Cerebellar cortex (tissue), 1 donor: Measurements from ENCODE around the gene RCVRN.

Experiments used
- DNase-seq: peaks from one replicate; pipeline ENCODE4 v3.0.0-alpha.2; 2015; ENCODE audit warnings: low spot score

Gene RCVRN

GRCh38 chr17:9905078-9905415, at the start of gene RCVRN:
Gene RCVRN, minus strand, starts transcription at chr17:9905271. Its CDS starts 91 bp downstream, at chr17:9905180.
- no peak for DNase-seq

- no peak for DNase-seq
Measured at GRCh38 chr17:9953492-9953891, 48.4 kb upstream of the RCVRN start.

DNA sequence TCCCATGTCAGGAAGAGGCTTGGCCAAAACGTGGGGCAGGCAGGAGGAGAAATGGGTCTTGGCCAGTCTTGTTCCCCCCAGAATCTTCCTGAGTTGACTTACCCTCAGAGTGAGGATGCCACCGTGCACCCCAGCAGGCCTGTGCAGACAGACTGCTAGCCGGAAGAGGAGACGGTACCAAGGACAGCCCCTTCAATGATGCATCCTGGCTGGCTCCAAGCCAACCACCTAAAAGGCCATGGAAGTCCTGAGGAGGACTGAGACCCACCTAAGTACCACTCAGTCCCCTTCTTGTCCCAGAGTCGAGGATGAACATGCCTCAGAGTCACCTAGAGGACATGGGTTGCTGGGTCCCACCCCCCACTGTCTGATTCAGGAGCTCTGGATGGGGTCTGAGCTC, 46.7 kb upstream of the RCVRN start:
- DNase-seq: no peak

GRCh38 chr17:9948928-9949327, 43.9 kb upstream of the RCVRN start:
- no peak for DNase-seq

DNA sequence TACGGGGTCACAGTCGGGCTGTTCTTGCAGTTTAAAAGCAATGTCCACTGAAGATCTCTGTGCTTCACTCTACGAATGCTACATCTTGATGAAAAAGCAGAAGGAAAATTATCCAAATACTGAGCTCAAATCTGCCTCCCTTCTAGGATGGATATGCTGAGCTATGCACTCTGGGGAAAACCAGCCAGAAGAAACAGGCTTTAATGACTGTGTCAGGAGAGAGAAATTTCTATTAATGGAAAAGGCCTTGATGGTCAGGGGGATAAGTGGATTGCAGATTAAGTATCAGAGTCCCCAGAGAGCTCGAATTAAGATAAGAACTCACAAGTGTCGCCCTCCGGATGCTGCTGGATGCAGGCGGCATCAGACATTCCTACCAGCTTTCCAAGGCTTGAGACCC, 39.6 kb upstream of the RCVRN start:
- DNase-seq: no peak

DNA sequence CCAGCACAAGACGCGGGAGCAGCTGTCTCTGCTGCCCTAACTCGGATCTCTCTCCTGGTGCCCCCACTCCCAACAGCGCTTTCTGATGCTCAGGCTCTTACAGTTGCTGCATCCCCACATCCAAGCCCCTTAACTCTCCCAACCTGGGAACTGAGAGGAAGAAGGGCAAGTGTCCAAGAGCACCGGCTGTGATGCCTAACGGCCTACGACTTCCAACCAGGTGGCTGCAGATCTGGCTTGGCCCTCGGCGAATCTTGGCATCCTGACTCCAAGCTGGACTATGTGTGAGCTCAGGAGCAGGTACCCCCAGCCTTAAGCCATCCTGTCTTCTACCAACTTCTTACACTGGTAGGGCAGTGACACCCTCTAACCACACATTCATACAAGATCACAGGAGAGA, 38.3 kb upstream of the RCVRN start:
- DNase-seq: peak; percentile 94

DNA sequence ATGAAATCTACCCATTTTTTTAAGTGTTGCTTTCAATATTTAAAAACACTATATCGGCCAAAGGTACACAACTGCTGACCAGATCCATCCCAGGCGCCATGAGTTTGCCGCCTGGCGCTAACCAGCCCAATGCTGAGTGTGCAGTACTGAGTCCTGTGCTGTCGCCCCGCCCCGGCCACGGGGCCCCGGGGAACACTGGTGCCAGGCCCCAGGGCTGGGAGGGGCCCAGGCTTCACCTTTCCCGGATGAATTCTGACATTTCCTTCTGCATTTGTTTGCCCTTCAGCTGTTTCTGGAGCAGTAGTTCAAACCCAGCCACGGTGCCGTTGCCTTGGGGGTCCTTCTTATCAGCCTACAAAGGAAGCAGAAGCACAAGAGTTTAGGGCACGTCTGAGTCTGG, 37.8 kb upstream of the RCVRN start:
- no peak for DNase-seq

DNA sequence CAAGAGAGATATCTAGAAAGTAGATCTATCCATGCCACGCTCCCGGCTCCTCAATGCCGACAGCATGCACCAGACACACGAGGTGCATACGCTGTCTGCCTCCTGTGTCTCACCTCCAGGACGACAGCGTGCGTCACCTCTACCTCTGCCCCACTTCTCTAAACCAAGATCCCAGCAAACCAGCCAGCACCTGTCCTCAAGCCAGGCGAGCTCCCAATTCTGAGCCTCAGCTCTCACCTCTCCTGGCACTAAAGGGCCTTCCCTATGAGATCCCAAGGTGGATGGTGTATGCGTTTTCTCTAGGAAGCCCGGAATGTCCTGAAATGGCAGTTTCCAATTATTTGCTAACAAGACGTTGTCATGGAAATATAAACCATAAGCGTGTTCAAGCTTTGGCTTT, 36.2 kb upstream of the RCVRN start:
- peak; percentile 43 for DNase-seq

DNA sequence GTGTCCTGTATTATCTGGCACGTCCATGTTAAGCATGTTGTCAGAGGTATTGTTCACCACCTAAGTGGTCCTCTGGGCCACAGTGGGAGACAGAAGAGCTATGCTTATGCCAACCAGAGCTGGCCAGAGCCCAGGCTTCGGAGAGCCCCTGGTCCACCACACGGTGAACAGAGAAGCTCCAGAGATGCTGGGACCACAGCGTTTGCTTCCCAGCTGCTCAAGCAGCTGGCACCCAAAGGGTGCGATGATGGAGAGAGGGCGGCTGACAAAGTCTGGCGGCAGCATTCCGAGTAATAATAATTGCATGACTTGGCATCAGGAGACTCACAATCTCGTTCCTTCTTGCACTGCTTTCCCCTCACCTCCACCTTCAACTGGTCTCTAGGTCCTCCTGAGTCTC, 35.8 kb upstream of the RCVRN start:
- no peak for DNase-seq

- DNase-seq: no peak
Measured at GRCh38 chr17:9938764-9939163, 33.7 kb upstream of the RCVRN start.

DNA sequence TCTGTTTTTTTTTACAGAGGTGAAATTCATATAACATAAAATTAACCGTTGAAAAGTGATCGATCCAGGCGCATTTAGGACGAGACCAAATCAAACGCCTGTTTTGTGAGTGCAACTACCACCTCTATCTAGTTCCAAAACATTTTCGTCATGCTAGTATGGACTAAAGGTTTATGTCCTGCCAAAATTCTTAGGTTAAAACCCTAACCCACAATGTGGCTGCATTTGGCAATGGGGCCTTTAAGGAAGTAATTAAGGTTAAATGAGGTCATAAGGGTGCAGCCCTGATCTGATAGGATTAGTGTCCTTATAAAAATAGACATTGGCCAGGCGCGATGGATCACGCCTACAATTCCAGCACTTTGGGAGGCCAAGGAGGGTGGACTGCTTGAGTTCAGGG, 32.8 kb upstream of the RCVRN start:
- DNase-seq: no peak

GRCh38 chr17:9937241-9937761, 32.2 kb upstream of the RCVRN start:
- DNase-seq: peak; percentile 93

DNA sequence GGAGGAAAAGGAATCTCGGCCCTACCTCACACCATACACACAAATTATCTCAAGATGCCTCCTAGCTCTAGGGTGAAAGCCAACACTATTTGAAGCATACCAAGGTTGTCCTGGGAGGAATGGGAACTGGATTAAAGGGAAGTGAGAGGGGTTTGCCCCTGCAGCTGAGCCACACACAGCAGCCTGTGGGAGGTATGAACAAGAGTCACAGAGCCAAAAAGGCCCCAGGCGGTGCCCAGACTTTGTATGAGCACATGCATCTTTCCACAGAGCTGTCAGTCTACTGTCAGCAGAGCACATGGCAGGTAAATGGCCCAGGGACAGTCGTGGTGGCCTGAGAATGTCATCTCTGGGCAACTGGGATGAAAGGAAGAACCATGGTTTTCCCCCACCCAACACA, 31.0 kb upstream of the RCVRN start:
- no peak for DNase-seq

DNA sequence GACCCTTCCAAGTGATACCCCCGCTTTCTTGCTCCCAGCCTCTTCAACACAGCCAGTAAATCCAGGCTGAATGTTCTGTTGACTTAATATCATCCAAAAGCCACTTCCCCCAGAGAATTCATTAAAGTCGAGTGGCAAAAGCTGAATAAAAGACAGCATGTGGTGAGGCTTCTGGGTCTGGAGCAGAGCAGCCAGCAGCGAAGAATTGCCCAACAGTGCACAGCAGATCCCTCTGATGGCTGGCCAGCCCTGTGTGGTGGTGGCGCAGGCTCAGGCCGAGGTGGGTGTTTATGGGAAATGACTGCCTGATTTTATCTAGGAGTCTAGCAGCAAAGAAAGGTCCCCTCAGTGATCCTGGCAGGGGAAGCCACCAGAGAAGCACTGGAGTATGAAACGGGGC, 30.3 kb upstream of the RCVRN start:
- peak; percentile 60 for DNase-seq

GRCh38 chr17:9934331-9934730, 29.3 kb upstream of the RCVRN start:
- DNase-seq: no peak

DNA sequence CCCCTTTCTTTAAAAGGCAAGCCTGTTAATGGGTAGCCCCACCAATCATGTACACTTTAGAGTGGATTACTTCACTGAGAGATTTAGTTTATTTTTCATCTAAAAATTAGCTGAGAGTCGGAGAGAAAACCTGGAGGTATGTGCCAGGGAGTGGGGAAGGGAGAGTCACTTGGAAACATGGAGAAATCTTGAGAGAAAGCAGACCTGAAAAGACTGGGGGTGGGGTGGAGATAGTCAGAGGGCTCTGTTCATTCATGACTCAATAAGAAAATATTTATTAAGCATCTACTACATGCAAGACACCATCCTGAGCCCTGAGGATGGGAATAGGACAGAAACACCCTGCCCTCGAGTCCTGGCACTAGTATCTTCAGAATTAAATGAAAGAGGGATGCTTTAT, 27.4 kb upstream of the RCVRN start:
- no peak for DNase-seq

- DNase-seq: no peak
Measured at GRCh38 chr17:9931144-9931741, 26.2 kb upstream of the RCVRN start.

DNA sequence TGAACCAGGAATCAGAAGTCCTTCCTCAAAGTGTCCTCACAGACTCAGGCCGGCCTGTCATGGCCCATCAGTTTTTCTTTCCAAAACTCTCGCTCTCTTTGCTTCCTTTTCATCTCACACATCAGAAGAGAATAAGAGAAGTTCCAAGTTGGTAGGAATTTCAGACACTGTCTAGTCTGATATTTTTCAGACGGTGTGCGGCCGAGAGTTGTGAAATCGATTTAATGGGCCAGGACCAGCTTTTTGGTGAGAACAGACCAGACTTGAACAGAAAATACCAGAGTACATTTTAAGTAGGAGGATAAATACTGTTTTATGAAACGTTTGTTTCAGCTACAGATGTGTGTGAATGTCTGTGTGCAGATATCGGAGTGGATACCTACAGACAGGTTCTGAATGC, 24.8 kb upstream of the RCVRN start:
- no peak for DNase-seq

- peak; percentile 85 for DNase-seq
Measured at GRCh38 chr17:9928601-9929333, 23.7 kb upstream of the RCVRN start.

DNA sequence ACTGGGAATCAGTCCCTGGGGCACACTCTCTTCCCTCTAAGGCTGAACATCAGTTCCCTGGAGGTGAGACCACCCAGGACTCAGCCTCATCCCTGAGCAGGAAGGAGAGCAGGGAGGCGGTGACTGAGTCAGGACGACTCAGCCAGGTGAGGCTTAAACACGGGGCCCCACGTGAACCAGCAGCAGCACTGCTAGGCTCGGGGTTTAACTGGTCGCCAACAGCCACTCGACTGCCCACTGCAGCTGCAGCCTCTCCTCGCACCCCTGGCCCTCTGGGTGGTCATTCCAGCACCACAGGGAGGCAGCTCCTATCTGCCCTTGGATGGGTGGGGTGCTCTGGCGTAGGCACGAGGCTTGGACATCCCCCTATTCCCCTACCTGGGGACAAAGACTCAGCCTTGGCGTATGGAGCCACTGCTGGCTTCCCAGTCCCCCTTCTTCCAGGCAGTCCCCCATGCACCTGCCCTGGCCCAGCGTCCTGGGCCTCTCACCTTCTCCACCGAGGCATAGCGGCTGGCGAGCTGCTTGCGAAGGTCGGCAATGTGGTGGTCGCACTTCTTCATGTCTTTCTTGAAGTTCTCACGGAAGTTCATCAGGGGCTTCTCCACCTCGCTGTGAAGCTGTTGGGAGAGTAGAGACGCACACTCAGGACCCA, 21.2 kb upstream of the RCVRN start:
- DNase-seq: no peak

- no peak for DNase-seq
Measured at GRCh38 chr17:9925457-9925856, 20.4 kb upstream of the RCVRN start.

DNA sequence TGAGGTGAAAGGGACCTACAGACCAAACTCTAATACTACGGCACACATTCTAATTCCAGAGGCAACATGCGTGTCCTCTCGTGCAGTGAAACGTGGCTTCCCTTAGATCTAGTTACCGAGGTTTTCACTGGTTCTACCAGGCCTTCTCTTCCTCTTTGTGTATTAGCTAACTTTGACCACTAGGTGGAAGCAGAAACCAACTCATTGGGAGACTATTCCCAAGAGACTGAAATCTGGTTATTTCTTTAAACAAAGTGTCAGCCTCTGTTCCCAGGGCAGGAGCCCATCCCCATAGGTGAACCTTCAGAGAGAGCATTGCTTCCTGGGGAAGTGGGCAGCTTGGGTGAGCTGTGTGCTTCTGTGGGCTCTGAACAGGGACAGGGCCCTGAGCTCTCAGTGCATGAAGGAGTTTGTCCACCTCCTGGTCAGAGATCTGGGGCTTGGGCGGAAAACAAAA, 19.7 kb upstream of the RCVRN start:
- peak; percentile 91 for DNase-seq
